Measurements from ENCODE around the gene DMKN. TPM values are rescaled to one million over a fixed set of nuclear protein-coding genes. Genes with fewer than 3 reads are reported as not detected.

The DMKN gene
- total RNA-seq, 1 experiment from 2014 or later: 5.6 TPM

DNA sequence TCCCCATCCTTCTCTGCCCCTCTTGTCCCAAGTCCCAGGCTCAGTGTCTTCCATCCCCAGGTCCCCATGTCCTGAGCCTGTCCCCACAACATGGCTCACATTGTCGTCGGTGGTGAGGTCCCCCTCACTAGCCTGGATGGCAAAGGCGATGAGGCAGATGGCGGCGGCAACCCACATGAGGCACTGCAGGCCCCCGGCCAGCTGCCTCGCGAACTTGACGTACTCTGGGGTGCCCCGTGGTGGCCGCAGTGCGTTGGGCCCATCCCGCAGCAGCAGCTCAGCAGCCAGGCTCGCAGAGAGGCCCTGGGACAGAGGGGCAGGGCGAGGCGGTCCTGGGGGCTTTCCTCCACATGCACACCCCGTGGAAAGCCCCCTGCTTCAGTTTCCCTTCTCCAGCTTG is 48.9 kb upstream of the DMKN start:
- intact Hi-C loops (cut with micrococcal nuclease; ENCODE audit: unreplicated experiment): no loop called here
- CTCF ChIA-PET: no interaction called here
- POLR2A ChIA-PET: no interaction called here
- H3K27me3 ChIP-seq (ENCODE audit: control insufficient read depth, insufficient read depth, low read length): peaks cover 8% of the 10 kb centered on the region; the same call in 1 of the 2 replicates
- peaks cover 6% of the 10 kb centered on the region; the same call in 1 of the 2 replicates for H3K4me1 ChIP-seq (ENCODE audit: control insufficient read depth, insufficient read depth, low read length)
- in situ Hi-C loops (cut with HindIII; ENCODE audit: low pct_unique_long_range_greater_than_20kb, low sequenced_read_pairs): no loop called here
- BruUV-seq (replicated peaks): no TSS peak
- H3K27ac ChIP-seq (ENCODE audit: low read length): no peak overlapping the region
- H3K36me3 ChIP-seq (ENCODE audit: control insufficient read depth, insufficient read depth, low read length): no peaks in the 10 kb centered on the region
- no peak for ATAC-seq
- H3K4me3 ChIP-seq (ENCODE audit: low read depth in 2 of 2, low read length in 2 of 2): no peak overlapping the region
- H3K9me3 ChIP-seq (ENCODE audit: control insufficient read depth, insufficient read depth, low read depth, low read length): no peaks in the 10 kb centered on the region
- DNase-seq (ENCODE audit: low read depth, low spot score): no peak
- TF ChIP-seq, protein P1, sequence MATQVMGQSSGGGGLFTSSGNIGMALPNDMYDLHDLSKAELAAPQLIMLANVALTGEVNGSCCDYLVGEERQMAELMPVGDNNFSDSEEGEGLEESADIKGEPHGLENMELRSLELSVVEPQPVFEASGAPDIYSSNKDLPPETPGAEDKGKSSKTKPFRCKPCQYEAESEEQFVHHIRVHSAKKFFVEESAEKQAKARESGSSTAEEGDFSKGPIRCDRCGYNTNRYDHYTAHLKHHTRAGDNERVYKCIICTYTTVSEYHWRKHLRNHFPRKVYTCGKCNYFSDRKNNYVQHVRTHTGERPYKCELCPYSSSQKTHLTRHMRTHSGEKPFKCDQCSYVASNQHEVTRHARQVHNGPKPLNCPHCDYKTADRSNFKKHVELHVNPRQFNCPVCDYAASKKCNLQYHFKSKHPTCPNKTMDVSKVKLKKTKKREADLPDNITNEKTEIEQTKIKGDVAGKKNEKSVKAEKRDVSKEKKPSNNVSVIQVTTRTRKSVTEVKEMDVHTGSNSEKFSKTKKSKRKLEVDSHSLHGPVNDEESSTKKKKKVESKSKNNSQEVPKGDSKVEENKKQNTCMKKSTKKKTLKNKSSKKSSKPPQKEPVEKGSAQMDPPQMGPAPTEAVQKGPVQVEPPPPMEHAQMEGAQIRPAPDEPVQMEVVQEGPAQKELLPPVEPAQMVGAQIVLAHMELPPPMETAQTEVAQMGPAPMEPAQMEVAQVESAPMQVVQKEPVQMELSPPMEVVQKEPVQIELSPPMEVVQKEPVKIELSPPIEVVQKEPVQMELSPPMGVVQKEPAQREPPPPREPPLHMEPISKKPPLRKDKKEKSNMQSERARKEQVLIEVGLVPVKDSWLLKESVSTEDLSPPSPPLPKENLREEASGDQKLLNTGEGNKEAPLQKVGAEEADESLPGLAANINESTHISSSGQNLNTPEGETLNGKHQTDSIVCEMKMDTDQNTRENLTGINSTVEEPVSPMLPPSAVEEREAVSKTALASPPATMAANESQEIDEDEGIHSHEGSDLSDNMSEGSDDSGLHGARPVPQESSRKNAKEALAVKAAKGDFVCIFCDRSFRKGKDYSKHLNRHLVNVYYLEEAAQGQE (IDR thresholded peaks at IDR 0.05; ENCODE audit: insufficient read depth in 1 of 2, low read depth in 2 of 2, low read length in 1 of 2): no peak
- no peak for TF ChIP-seq POLR2AphosphoS5 (IDR thresholded peaks at IDR 0.05; ENCODE audit: low read depth, low read length)

DNA sequence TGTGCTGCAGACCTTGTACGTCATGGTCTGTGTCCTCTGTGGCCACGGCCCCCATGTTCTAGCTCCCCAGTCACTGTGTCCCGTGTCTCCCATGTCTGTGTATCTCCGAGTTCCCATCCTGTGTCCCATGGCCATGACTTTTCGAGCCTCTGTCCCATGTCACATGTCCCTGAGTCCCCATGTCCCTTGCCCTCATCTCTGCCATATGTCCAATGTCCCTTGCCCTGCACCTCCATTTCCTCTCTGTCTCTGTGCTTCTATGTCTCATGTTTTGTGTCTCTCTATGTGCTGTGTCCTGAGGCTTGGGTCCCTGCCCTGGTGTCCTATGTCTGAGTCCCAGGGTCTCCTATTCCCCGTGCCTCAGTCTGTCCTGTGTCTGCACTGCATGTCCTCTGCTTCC is 48.0 kb upstream of the DMKN start:
- Histone ChIP-seq H3K9me3 (ENCODE audit: control insufficient read depth, insufficient read depth, low read depth, low read length) (no peaks in the 10 kb centered on the region), H3K27me3 (ENCODE audit: control insufficient read depth, insufficient read depth, low read length) (peaks cover 8% of the 10 kb centered on the region; the same call in 1 of the 2 replicates), H3K36me3 (ENCODE audit: control insufficient read depth, insufficient read depth, low read length) (no peaks in the 10 kb centered on the region), H3K27ac (ENCODE audit: low read length) (no peak overlapping the region), H3K4me3 (ENCODE audit: low read depth in 2 of 2, low read length in 2 of 2) (no peak overlapping the region), H3K4me1 (ENCODE audit: control insufficient read depth, insufficient read depth, low read length) (peaks cover 6% of the 10 kb centered on the region; the same call in 1 of the 2 replicates)
- intact Hi-C loops (cut with micrococcal nuclease; ENCODE audit: unreplicated experiment) (no loop called here), in situ Hi-C loops (cut with HindIII; ENCODE audit: low pct_unique_long_range_greater_than_20kb, low sequenced_read_pairs) (no loop called here)
- POLR2A ChIA-PET: no interaction called here
- TF ChIP-seq TCF7L2 (IDR thresholded peaks at IDR 0.05; ENCODE audit: low read depth, low read length) (no peak), POLR2AphosphoS5 (IDR thresholded peaks at IDR 0.05; ENCODE audit: low read depth, low read length) (no peak), SIN3A (IDR thresholded peaks at IDR 0.05; ENCODE audit: borderline replicate concordance, insufficient read depth, low read depth, low read length) (no peak)
- TF ChIP-seq, protein P2, sequence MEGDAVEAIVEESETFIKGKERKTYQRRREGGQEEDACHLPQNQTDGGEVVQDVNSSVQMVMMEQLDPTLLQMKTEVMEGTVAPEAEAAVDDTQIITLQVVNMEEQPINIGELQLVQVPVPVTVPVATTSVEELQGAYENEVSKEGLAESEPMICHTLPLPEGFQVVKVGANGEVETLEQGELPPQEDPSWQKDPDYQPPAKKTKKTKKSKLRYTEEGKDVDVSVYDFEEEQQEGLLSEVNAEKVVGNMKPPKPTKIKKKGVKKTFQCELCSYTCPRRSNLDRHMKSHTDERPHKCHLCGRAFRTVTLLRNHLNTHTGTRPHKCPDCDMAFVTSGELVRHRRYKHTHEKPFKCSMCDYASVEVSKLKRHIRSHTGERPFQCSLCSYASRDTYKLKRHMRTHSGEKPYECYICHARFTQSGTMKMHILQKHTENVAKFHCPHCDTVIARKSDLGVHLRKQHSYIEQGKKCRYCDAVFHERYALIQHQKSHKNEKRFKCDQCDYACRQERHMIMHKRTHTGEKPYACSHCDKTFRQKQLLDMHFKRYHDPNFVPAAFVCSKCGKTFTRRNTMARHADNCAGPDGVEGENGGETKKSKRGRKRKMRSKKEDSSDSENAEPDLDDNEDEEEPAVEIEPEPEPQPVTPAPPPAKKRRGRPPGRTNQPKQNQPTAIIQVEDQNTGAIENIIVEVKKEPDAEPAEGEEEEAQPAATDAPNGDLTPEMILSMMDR (IDR thresholded peaks at IDR 0.05): no peak
- TF ChIP-seq, protein P1 (IDR thresholded peaks at IDR 0.05; ENCODE audit: insufficient read depth in 1 of 2, low read depth in 2 of 2, low read length in 1 of 2): no peak
- DNase-seq (ENCODE audit: low read depth, low spot score): no peak
- CTCF ChIA-PET: no interaction called here
- no peak for ATAC-seq
- BruUV-seq (replicated peaks): no TSS peak

All from Panc1 (cell line).